Esophagus squamous epithelium (tissue), 5 donors: ENCODE measurements around the gene PTPRT. TPM values are rescaled to one million over a fixed set of nuclear protein-coding genes. Genes with fewer than 3 reads are reported as not detected.
A peak's percentile ranks its signal among the peaks of the same experiment; 100 is the strongest.

Experiments
- DNase-seq: peaks from one replicate; lab custom pipeline; 2025; lab: John Stamatoyannopoulos, UW
- H3K27ac ChIP-seq, 4 donors: fragments of 200-600 bp; sonication (generic); one replicate each; pipeline ENCODE4 v1.5.1; 2016 to 2019; ENCODE audit warnings: mild to moderate bottlenecking in 1 of 4
- H3K27me3 ChIP-seq, 4 donors: fragments of 200-600 bp; sonication (generic); 1 replicate in 3 of 4; 2 replicates in 1 of 4; pipeline versions ENCODE4 v1.5.1 to v1.6.0; 2017 to 2021; ENCODE audit warnings: antibody characterized with exemption in 1 of 4
- H3K36me3 ChIP-seq, 3 donors: fragments of 200-600 bp; sonication (generic); one replicate each; pipeline ENCODE4 v1.5.1; 2016 to 2019
- H3K4me1 ChIP-seq, 3 donors: fragments of 200-600 bp; sonication (generic); one replicate each; pipeline ENCODE4 v1.5.1; 2017 to 2019
- H3K4me3 ChIP-seq, 4 donors: fragments of 200-600 bp; sonication (generic); 1 replicate in 3 of 4; 2 replicates in 1 of 4; pipeline ENCODE4 v1.5.1; 2016 to 2019; ENCODE audit warnings: mild to moderate bottlenecking in 2 of 4, moderate library complexity in 1 of 4
- H3K9me3 ChIP-seq, 3 donors: fragments of 200-600 bp; sonication (generic); one replicate each; pipeline ENCODE4 v1.5.1; 2016 to 2019
- CTCF ChIP-seq, 6 experiments: fragments of 450-650 bp in 4 of 6; fragments of 200-600 bp in 2 of 6; sonication (generic) in 2 of 6; IDR thresholded peaks; one replicate each; pipeline ENCODE4 v1.5.1; 2016 to 2019; ENCODE audit warnings: antibody characterized with exemption in 6 of 6, mild to moderate bottlenecking in 4 of 6, moderate library complexity in 4 of 6
- POLR2A ChIP-seq, 4 donors: fragments of 450-650 bp; IDR thresholded peaks; one replicate each; pipeline ENCODE4 v1.6.1; 2017; ENCODE audit warnings: antibody characterized with exemption in 4 of 4, mild to moderate bottlenecking in 4 of 4, moderate library complexity in 3 of 4
- WGBS, 2 donors: methylation state at CpG; one replicate each; pipeline ENCODE4 v1.1.5; 2018; 5-methylcytosine and 5-hydroxymethylcytosine counted together
- intact Hi-C: fragments of 100-400 bp; cut with DNase I; formaldehyde crosslinking; loops from one replicate; pipeline ENCODE4 v1.15.0; 2022
- total RNA-seq, 4 donors: library from RNA; depleted of rRNA; stranded (reverse); fragments of >200 nt; gene quantifications; one replicate each; pipeline ENCODE4 v1.1.0, GENCODE V29; 2016
- donor health status: DM: yes; HTN: yes; CAD: no.

PTPRT gene
- total RNA-seq: under 1 TPM in 2 of 4 donors, not detected in 2; under 0.01 to 0.06 TPM

- no peaks in the 10 kb centered on the region for H3K9me3 ChIP-seq
- H3K36me3 ChIP-seq: no peaks in the 10 kb centered on the region
- 0% methylated on average over 1 of the region's 115 CpGs; no CpG with 5 or more reads in 1 of the 2 donors for WGBS, 2 donors
- DNase-seq: no peak
- peaks cover 7 to 25% (median 9%) of the 10 kb centered on the region in 3 donors for H3K4me1 ChIP-seq
- H3K27ac ChIP-seq: no peak within 1 kb of the TSS
- H3K4me3 ChIP-seq: peak within 1 kb of the TSS in 1 of 4 donors; percentile 30
- peaks cover 0 to 94% (median 10%) of the 10 kb centered on the region in 4 donors for H3K27me3 ChIP-seq
- intact Hi-C loops: loop anchor here (5.0 to 10.0 kb wide), 2 partner anchors 1305 to 1447 kb away; no protein-coding TSS in a partner anchor
- TF ChIP-seq CTCF (IDR thresholded peaks at IDR 0.05): no peak
- TF ChIP-seq POLR2A (IDR thresholded peaks at IDR 0.05): no peak
Observed at GRCh38 chr20:43189554-43190331, at the start of gene PTPRT. Gene PTPRT, minus strand, starts transcription at chr20:43189906. Its CDS starts 173 bp downstream, at chr20:43189733.

- Histone ChIP-seq H3K27me3 (peaks cover 0 to 48% (median 0%) of the 10 kb centered on the region in 4 donors), H3K4me1 (no peaks in the 10 kb centered on the region), H3K4me3 (no peak overlapping the region), H3K36me3 (no peaks in the 10 kb centered on the region), H3K9me3 (no peaks in the 10 kb centered on the region), H3K27ac (no peak overlapping the region)
- WGBS, 2 donors: 73 to 83% methylated on average over 3 of the region's 3 CpGs
- no peak for TF ChIP-seq CTCF (IDR thresholded peaks at IDR 0.05)
- TF ChIP-seq POLR2A (IDR thresholded peaks at IDR 0.05): no peak
- no peak for DNase-seq
- intact Hi-C loops: no loop called here
Observed at GRCh38 chr20:43238833-43239232, 49.1 kb upstream of the PTPRT start.

DNA sequence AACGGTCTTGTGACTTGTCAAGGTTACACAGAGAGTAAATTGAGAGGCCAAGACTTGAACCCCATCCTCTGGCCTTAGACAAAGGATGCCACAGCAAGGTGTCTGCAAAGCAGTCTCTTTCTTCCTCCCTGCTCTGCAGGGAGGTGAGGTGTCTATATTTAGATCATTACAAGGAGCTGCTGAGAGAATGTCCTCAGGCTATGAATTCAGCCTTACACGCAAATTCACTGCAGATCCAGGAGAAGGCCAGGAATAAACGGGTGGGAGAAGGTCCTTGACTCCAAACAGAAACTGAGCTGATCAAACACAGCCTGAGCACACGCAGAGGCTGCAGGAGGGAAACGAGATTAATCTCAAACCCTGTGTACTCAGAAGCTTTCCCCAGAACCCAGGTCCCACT, 48.6 kb upstream of the PTPRT start:
- intact Hi-C loops: no loop called here
- H3K4me1 ChIP-seq: no peaks in the 10 kb centered on the region
- H3K36me3 ChIP-seq: no peaks in the 10 kb centered on the region
- TF ChIP-seq CTCF (IDR thresholded peaks at IDR 0.05) (no peak), POLR2A (IDR thresholded peaks at IDR 0.05) (no peak)
- no peak for DNase-seq
- no peaks in the 10 kb centered on the region for H3K9me3 ChIP-seq
- H3K27me3 ChIP-seq: peaks cover 0 to 43% (median 0%) of the 10 kb centered on the region in 4 donors
- no peak overlapping the region for H3K27ac ChIP-seq
- 25 to 32% methylated on average over 3 to 5 of the region's 5 CpGs for WGBS, 2 donors
- no peak overlapping the region for H3K4me3 ChIP-seq

DNA sequence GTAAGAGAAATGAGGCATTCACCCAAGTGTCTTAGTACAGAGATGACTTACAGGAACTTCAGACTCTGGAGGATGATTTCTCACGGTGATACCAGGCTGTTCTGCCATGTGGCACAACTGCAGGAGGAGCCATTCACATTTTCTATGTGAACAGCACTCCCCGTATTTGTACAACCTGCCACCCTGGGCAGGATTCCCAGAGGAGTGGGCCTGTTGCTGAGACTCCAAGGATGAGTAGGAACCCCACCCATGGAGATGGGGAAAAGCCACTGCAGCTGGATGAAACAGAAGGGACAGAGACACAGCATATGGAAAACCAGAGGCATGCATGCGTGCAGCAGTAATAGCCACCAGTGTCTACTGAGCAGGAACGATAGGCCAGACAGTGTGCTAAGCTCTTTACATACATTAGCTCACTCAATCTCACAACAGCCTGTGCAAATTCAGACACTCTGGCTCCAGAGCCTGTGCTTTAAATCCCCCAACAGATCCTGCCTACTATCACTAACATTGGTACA, 48.0 kb upstream of the PTPRT start:
- Histone ChIP-seq H3K4me3 (no peak overlapping the region), H3K9me3 (no peaks in the 10 kb centered on the region), H3K36me3 (no peaks in the 10 kb centered on the region), H3K27me3 (peaks cover 0 to 37% (median 0%) of the 10 kb centered on the region in 4 donors), H3K27ac (no peak overlapping the region), H3K4me1 (no peaks in the 10 kb centered on the region)
- WGBS, 2 donors: 61 to 66% methylated on average over 3 to 4 of the region's 4 CpGs
- no peak for TF ChIP-seq POLR2A (IDR thresholded peaks at IDR 0.05)
- TF ChIP-seq CTCF (IDR thresholded peaks at IDR 0.05): no peak
- intact Hi-C loops: no loop called here
- no peak for DNase-seq

GRCh38 chr20:43235998-43236397, 46.3 kb upstream of the PTPRT start:
- H3K4me1 ChIP-seq: no peaks in the 10 kb centered on the region
- no peak for TF ChIP-seq CTCF (IDR thresholded peaks at IDR 0.05)
- no peak for TF ChIP-seq POLR2A (IDR thresholded peaks at IDR 0.05)
- no peak for DNase-seq
- peaks cover 0 to 31% (median 0%) of the 10 kb centered on the region in 4 donors for H3K27me3 ChIP-seq
- no peaks in the 10 kb centered on the region for H3K36me3 ChIP-seq
- H3K4me3 ChIP-seq: no peak overlapping the region
- 79 to 88% methylated on average over 2 of the region's 2 CpGs for WGBS, 2 donors
- no peaks in the 10 kb centered on the region for H3K9me3 ChIP-seq
- intact Hi-C loops: no loop called here
- no peak overlapping the region for H3K27ac ChIP-seq
